Activated CD4-positive, alpha-beta T cell treated with anti-CD3 and anti-CD28 coated beads for 36 hours (primary cell): ENCODE results near the gene SPTBN4. TPM values are rescaled to one million over a fixed set of nuclear protein-coding genes. Genes with fewer than 3 reads are reported as not detected.
A peak's percentile ranks its signal among the peaks of the same experiment; 100 is the strongest.
"Not testable (repeated sequence)": the region's sequence is repeated elsewhere in the genome, so short reads cannot be mapped to it uniquely, and the experiment has no call there.

ENCODE experiments used
- ATAC-seq: fragments of 200-7000 bp; cut with Tn5 transposase; one replicate; pipeline ENCODE4 v1.10.0; 2021; ENCODE audit warnings: mild to moderate bottlenecking, moderate library complexity
- CTCF ChIA-PET: fragments of 350-600 bp; sonication (Branson Sonifier 250); formaldehyde crosslinking; loops from one replicate; lab custom pipeline; 2021; ENCODE audit warnings: antibody characterized with exemption; lab: Charles Lee
- POLR2A ChIA-PET: fragments of 350-600 bp; sonication (Branson Sonifier 250); formaldehyde crosslinking; loops from one replicate; lab custom pipeline; 2021; ENCODE audit warnings: antibody characterized with exemption, inconsistent platforms; lab: Charles Lee
- DNase-seq: peaks from one replicate; pipeline ENCODE4 v3.0.0-alpha.2; 2020
- H3K27ac Mint-ChIP-seq: one replicate; pipeline ENCODE4 v1.8.0; 2021; ENCODE audit warnings: mixed read lengths
- H3K27me3 Mint-ChIP-seq: one replicate; pipeline ENCODE4 v1.8.0; 2021; ENCODE audit warnings: mixed read lengths
- H3K36me3 Mint-ChIP-seq: one replicate; pipeline ENCODE4 v1.8.0; 2021; ENCODE audit warnings: low read depth, mixed read lengths
- H3K4me1 Mint-ChIP-seq: one replicate; pipeline ENCODE4 v1.8.0; 2021; ENCODE audit warnings: mixed read lengths
- H3K4me3 Mint-ChIP-seq: one replicate; pipeline ENCODE4 v1.8.0; 2021; ENCODE audit warnings: mild to moderate bottlenecking, moderate library complexity, mixed read lengths
- H3K9me3 Mint-ChIP-seq: one replicate; pipeline ENCODE4 v1.8.0; 2021; ENCODE audit warnings: low read depth, mixed read lengths
- intact Hi-C, 2 experiments: fragments of 100-400 bp; cut with DNase I in 1 of 2; cut with micrococcal nuclease in 1 of 2; formaldehyde crosslinking; loops; one replicate each; pipeline versions ENCODE4 v1.14.2 to v1.15.1; 2022 to 2024; cut with DNase I, micrococcal nuclease
- total RNA-seq, 2 experiments: library from RNA; stranded (reverse); gene quantifications; one replicate each; pipeline ENCODE4 v1.2.3, GENCODE V29; 2021

SPTBN4 gene
- total RNA-seq, 2 experiments from 2014 or later, result 2.4 to 2.5 TPM

GRCh38 chr19:40549007-40549708 is 82.4 kb downstream of the SPTBN4 start:
- CTCF ChIA-PET, result interaction anchor here (0.5 to 2.4 kb wide), 23 partner anchors 9 to 830 kb away, joined by 3 to 17 read pairs (median 4); partner anchors contain the start of gene AKT2
- Mint-ChIP-seq H3K27ac (no peak overlapping the region), H3K9me3 (peaks cover 4% of the 10 kb centered on the region), H3K36me3 (no peaks in the 10 kb centered on the region), H3K4me1 (peaks cover 10% of the 10 kb centered on the region), H3K4me3 (no peak overlapping the region), H3K27me3 (peaks cover 37% of the 10 kb centered on the region)
- intact Hi-C loops, result loop anchor here (1.0 to 5.0 kb wide), 4 partner anchors 21 to 85 kb away; no protein-coding TSS in a partner anchor
- ATAC-seq (peak; percentile 95), DNase-seq (peak; percentile 90)
- POLR2A ChIA-PET, result interaction anchor here (0.6 to 0.7 kb wide), 2 partner anchors 21 to 49 kb away, joined by 4 to 8 read pairs; no protein-coding TSS in a partner anchor

GRCh38 chr19:40550951-40551350 is 84.2 kb downstream of the SPTBN4 start:
- intact Hi-C loops, result no loop called here
- DNase-seq, result no peak
- no peaks in the 10 kb centered on the region for H3K36me3 Mint-ChIP-seq
- H3K9me3 Mint-ChIP-seq, result peaks cover 4% of the 10 kb centered on the region
- peaks cover 48% of the 10 kb centered on the region for H3K27me3 Mint-ChIP-seq
- POLR2A ChIA-PET, result no interaction called here
- H3K27ac Mint-ChIP-seq, result no peak overlapping the region
- no peak overlapping the region for H3K4me3 Mint-ChIP-seq
- peaks cover 10% of the 10 kb centered on the region for H3K4me1 Mint-ChIP-seq
- CTCF ChIA-PET, result interaction anchor here (0.5 to 1.2 kb wide), 7 partner anchors 16 to 135 kb away, joined by 3 to 5 read pairs (median 3); no protein-coding TSS in a partner anchor
- ATAC-seq, result no peak

- Mint-ChIP-seq H3K27ac (no peak overlapping the region), H3K27me3 (peaks cover 41% of the 10 kb centered on the region), H3K4me1 (peaks cover 10% of the 10 kb centered on the region), H3K9me3 (no peaks in the 10 kb centered on the region), H3K4me3 (no peak overlapping the region), H3K36me3 (no peaks in the 10 kb centered on the region)
- DNase-seq (no peak), ATAC-seq (no peak)
- POLR2A ChIA-PET, result no interaction called here
- CTCF ChIA-PET, result interaction anchor here (0.9 to 1.8 kb wide), 2 partner anchors 13 to 82 kb away, joined by 3 to 10 read pairs; no protein-coding TSS in a partner anchor
- intact Hi-C loops, result no loop called here
These were observed 86.0 kb downstream of the SPTBN4 start for GRCh38 chr19:40552848-40553247.

GRCh38 chr19:40553885-40554857 is 87.4 kb downstream of the SPTBN4 start:
- intact Hi-C loops, result no loop called here
- POLR2A ChIA-PET, result no interaction called here
- CTCF ChIA-PET, result interaction anchor here (0.7 to 1.0 kb wide), 2 partner anchors 31 to 51 kb away, joined by 3 to 5 read pairs; no protein-coding TSS in a partner anchor
- Mint-ChIP-seq H3K4me3 (no peak overlapping the region), H3K9me3 (no peaks in the 10 kb centered on the region), H3K36me3 (no peaks in the 10 kb centered on the region), H3K27ac (no peak overlapping the region), H3K27me3 (peaks cover 38% of the 10 kb centered on the region), H3K4me1 (peaks cover 5% of the 10 kb centered on the region)
- DNase-seq, result no peak
- no peak for ATAC-seq

GRCh38 chr19:40555978-40556689 is 89.3 kb downstream of the SPTBN4 start:
- ChIA-PET POLR2A (interaction anchor here (0.6 to 1.0 kb wide), 3 partner anchors 8 to 418 kb away, joined by 3 to 5 read pairs (median 3); no protein-coding TSS in a partner anchor), CTCF (no interaction called here)

GRCh38 chr19:40556953-40557530 is 90.2 kb downstream of the SPTBN4 start:
- Mint-ChIP-seq H3K36me3 (no peaks in the 10 kb centered on the region), H3K27ac (no peak overlapping the region), H3K9me3 (no peaks in the 10 kb centered on the region), H3K4me3 (no peak overlapping the region), H3K4me1 (peaks cover 2% of the 10 kb centered on the region), H3K27me3 (peaks cover 38% of the 10 kb centered on the region)
- ATAC-seq, result no peak
- CTCF ChIA-PET, result interaction anchor here (0.5 kb wide), 1 partner anchor 247 kb away, joined by 3 read pairs; no protein-coding TSS in a partner anchor
- DNase-seq, result no peak
- POLR2A ChIA-PET, result no interaction called here
- intact Hi-C loops, result no loop called here

More at GRCh38 chr19:40555978-40556689, 89.3 kb downstream of the SPTBN4 start:
- no peak overlapping the region for H3K4me3 Mint-ChIP-seq
- ATAC-seq (no peak), DNase-seq (no peak)
- H3K9me3 Mint-ChIP-seq, result no peaks in the 10 kb centered on the region
- H3K27me3 Mint-ChIP-seq, result peaks cover 38% of the 10 kb centered on the region
- H3K27ac Mint-ChIP-seq, result no peak overlapping the region
- peaks cover 2% of the 10 kb centered on the region for H3K4me1 Mint-ChIP-seq
- no peaks in the 10 kb centered on the region for H3K36me3 Mint-ChIP-seq
- intact Hi-C loops, result no loop called here

DNA sequence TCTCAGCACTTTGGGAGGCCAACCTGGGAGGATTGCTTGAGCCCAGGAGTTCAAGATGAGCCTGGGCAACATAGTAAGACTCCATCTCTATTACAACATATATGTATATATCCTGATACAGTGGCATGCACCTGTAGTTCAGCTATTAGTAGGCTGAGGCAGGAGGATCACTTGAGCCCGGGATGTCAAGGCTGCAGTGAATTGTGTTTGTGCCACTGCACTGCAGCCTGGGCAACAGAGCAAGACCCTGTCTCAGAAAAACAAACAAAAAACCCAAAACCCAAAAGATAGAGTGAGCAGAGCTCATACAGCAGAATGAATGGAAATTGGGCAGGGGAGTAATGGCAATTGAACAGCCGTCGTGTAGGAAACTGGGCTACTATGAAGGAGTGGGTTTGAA is 92.6 kb downstream of the SPTBN4 start:
- Mint-ChIP-seq H3K27ac (no peak overlapping the region), H3K27me3 (peaks cover 28% of the 10 kb centered on the region), H3K9me3 (no peaks in the 10 kb centered on the region), H3K4me3 (no peak overlapping the region), H3K36me3 (no peaks in the 10 kb centered on the region), H3K4me1 (no peaks in the 10 kb centered on the region)
- DNase-seq (no peak), ATAC-seq (no peak)
- intact Hi-C loops, result no loop called here
- POLR2A ChIA-PET, result no interaction called here
- CTCF ChIA-PET, result interaction anchor here (0.8 kb wide), 1 partner anchor 11 kb away, joined by 5 read pairs; no protein-coding TSS in a partner anchor

- no peaks in the 10 kb centered on the region for H3K9me3 Mint-ChIP-seq
- ChIA-PET POLR2A (no interaction called here), CTCF (no interaction called here)
- H3K27me3 Mint-ChIP-seq, result peaks cover 22% of the 10 kb centered on the region
- H3K27ac Mint-ChIP-seq, result no peak overlapping the region
- DNase-seq, result no peak
- no peak for ATAC-seq
- intact Hi-C loops, result no loop called here
- H3K4me3 Mint-ChIP-seq, result no peak overlapping the region
- no peaks in the 10 kb centered on the region for H3K4me1 Mint-ChIP-seq
- H3K36me3 Mint-ChIP-seq, result no peaks in the 10 kb centered on the region
These were observed 93.3 kb downstream of the SPTBN4 start for GRCh38 chr19:40560092-40560507.

DNA sequence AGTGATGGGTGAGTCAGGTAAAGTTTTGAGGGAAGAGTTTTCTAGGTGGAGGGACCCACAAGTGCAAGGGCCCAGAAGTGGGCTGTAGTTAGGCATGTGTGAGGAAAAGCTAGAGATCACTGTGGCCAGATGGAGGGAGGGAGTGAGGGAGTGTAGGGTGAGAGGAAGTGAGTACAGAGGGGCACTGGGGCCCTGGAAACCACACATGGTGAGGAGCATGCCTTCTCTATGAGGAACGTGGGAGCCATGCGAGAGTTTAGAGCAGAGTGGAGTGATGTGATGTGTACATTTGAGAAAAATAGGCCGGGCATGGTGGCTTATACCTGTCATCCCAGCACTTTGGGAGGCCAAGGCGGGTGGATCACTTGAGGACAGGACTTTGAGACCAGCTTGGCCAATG is 95.1 kb downstream of the SPTBN4 start:
- ChIA-PET CTCF (interaction anchor here (0.7 to 1.4 kb wide), 2 partner anchors 46 to 84 kb away, joined by 3 read pairs; no protein-coding TSS in a partner anchor), POLR2A (no interaction called here)
- H3K4me1 Mint-ChIP-seq, result no peaks in the 10 kb centered on the region
- no peaks in the 10 kb centered on the region for H3K36me3 Mint-ChIP-seq
- DNase-seq, result no peak
- no peaks in the 10 kb centered on the region for H3K9me3 Mint-ChIP-seq
- H3K27me3 Mint-ChIP-seq, result peaks cover 26% of the 10 kb centered on the region
- intact Hi-C loops, result no loop called here
- H3K4me3 Mint-ChIP-seq, result no peak overlapping the region
- no peak for ATAC-seq
- H3K27ac Mint-ChIP-seq, result no peak overlapping the region

DNA sequence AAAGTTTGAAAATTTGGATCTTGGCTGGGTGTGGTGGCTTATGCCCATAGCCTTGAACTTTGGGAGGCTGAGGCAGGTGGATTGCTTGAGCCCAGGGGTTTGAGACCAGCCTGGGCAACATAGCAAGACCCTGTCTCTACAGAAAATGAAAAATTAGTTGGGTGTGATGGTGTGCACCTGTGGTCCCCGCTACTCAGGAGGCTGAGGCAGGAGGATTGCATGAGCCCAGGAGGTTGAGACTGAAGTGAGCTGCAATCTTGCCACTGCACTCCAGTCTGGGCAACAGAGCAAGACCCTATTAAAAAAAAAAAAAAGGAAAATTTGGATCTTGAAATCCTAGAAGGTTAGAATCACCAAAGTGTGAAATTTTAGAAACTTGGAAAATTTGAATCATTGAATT is 97.7 kb downstream of the SPTBN4 start:
- not testable (repeated sequence) for H3K9me3 Mint-ChIP-seq

More for the DNA sequence above, 97.7 kb downstream of the SPTBN4 start:
- H3K4me3 Mint-ChIP-seq, DNase-seq, ATAC-seq, H3K27ac Mint-ChIP-seq, CTCF ChIA-PET, H3K36me3 Mint-ChIP-seq, H3K4me1 Mint-ChIP-seq, intact Hi-C loops: not testable (repeated sequence)
- POLR2A ChIA-PET, result interaction anchor here (0.7 kb wide), 1 partner anchor 9 kb away, joined by 3 read pairs; no protein-coding TSS in a partner anchor
- peaks cover 36% of the 10 kb centered on the region for H3K27me3 Mint-ChIP-seq
